Testis (tissue), 2 donors: ENCODE results near the gene GGA1.

ENCODE experiments used
- CTCF ChIP-seq, 3 experiments: fragments of 450-650 bp in 2 of 3; fragments of 200-600 bp in 1 of 3; sonication (generic) in 1 of 3; IDR thresholded peaks; one replicate each; pipeline ENCODE4 v1.5.1; 2016 to 2019; ENCODE audit warnings: antibody characterized with exemption in 3 of 3, mild to moderate bottlenecking in 2 of 3, moderate library complexity in 1 of 3
- POLR2A ChIP-seq: fragments of 450-650 bp; IDR thresholded peaks from one replicate; pipeline ENCODE4 v1.6.1; 2017; ENCODE audit warnings: antibody characterized with exemption, mild to moderate bottlenecking, moderate library complexity

GRCh38 chr22:37581504-37581903, 27.1 kb upstream of the GGA1 start:
- TF ChIP-seq POLR2A = no peak
- TF ChIP-seq CTCF (IDR thresholded peaks at IDR 0.05) = no peak
